COLO668 (cell line): ENCODE results near the gene ALDOA.
"Not testable (repeated sequence)": the region's sequence is repeated elsewhere in the genome, so short reads cannot be mapped to it uniquely, and the experiment has no call there.

ENCODE experiments used
- DNase-seq: peaks from one replicate; lab custom pipeline; 2025; ENCODE audit not compliant: unreplicated experiment; lab: John Stamatoyannopoulos, UW

The ALDOA gene

GRCh38 chr16:30040690-30041089 lies 24.9 kb upstream of the ALDOA start:
- not testable (repeated sequence) for DNase-seq

- no peak for DNase-seq
Measured at GRCh38 chr16:30041841-30042240, 23.7 kb upstream of the ALDOA start.

GRCh38 chr16:30046178-30046577 lies 19.4 kb upstream of the ALDOA start:
- peak; percentile 8 for DNase-seq

- no peak for DNase-seq
Measured at GRCh38 chr16:30046588-30046987, 19.0 kb upstream of the ALDOA start.

- DNase-seq: no peak
Measured at GRCh38 chr16:30049871-30050270, 15.7 kb upstream of the ALDOA start.

- no peak for DNase-seq
Measured at GRCh38 chr16:30051518-30051917, 14.0 kb upstream of the ALDOA start.

GRCh38 chr16:30052671-30053372 lies 12.7 kb upstream of the ALDOA start:
- DNase-seq: peak; percentile 98

- peak; percentile 24 for DNase-seq
Measured at GRCh38 chr16:30053376-30054015, 12.1 kb upstream of the ALDOA start.

GRCh38 chr16:30054451-30054850 lies 11.1 kb upstream of the ALDOA start:
- no peak for DNase-seq

- peak; percentile 59 for DNase-seq
Measured at GRCh38 chr16:30054959-30055553, 10.5 kb upstream of the ALDOA start.

- no peak for DNase-seq
Measured at GRCh38 chr16:30060346-30060745, 5.2 kb upstream of the ALDOA start.

GRCh38 chr16:30060836-30061554 lies 4.6 kb upstream of the ALDOA start:
- DNase-seq: no peak

- no peak for DNase-seq
Measured at GRCh38 chr16:30063278-30063892, 2.2 kb upstream of the ALDOA start.

- peak; percentile 82 for DNase-seq
Measured at GRCh38 chr16:30063893-30064728, 1.4 kb upstream of the ALDOA start.

GRCh38 chr16:30064729-30065101 lies 845 bp upstream of the ALDOA start:
- no peak for DNase-seq

GRCh38 chr16:30065943-30066760 lies 592 bp downstream of the ALDOA start:
- DNase-seq: peak; percentile 41

GRCh38 chr16:30066761-30067583 lies 1.4 kb downstream of the ALDOA start:
- DNase-seq: no peak

GRCh38 chr16:30067584-30067916 lies 2.0 kb downstream of the ALDOA start:
- no peak for DNase-seq

- DNase-seq: no peak
Measured at GRCh38 chr16:30068333-30068732, 2.8 kb downstream of the ALDOA start.
